SK-N-SH treated with all-trans-retinoic acid at 6 μM for 48 hours (cell line): ENCODE data around the gene DNASE2B.
"Not testable (repeated sequence)": the region's sequence is repeated elsewhere in the genome, so short reads cannot be mapped to it uniquely, and the experiment has no call there.

Experiments used
- BACH2 ChIP-seq: fragments of 250-450 bp; sonication (Bioruptor Pico); IDR thresholded peaks from 2 replicates; pipeline ENCODE4 v1.9.0; 2021; ENCODE audit warnings: mild to moderate bottlenecking, borderline replicate concordance
- CSDC2 ChIP-seq: fragments of 250-450 bp; sonication (Bioruptor Pico); IDR thresholded peaks from 2 replicates; pipeline ENCODE4 v1.5.0; 2020; ENCODE audit warnings: mild to moderate bottlenecking, moderate library complexity
- ESRRG ChIP-seq: fragments of 250-450 bp; sonication (Bioruptor Pico); IDR thresholded peaks from 2 replicates; pipeline ENCODE4 v1.6.1; 2021; ENCODE audit warnings: mild to moderate bottlenecking
- PPARA ChIP-seq: fragments of 250-450 bp; sonication (Bioruptor Pico); IDR thresholded peaks from 2 replicates; pipeline ENCODE4 v1.5.0; 2020; ENCODE audit warnings: mild to moderate bottlenecking, borderline replicate concordance
- RARB ChIP-seq: fragments of 250-450 bp; sonication (Bioruptor Pico); IDR thresholded peaks from 2 replicates; pipeline ENCODE4 v1.8.0; 2021; ENCODE audit warnings: mild to moderate bottlenecking, moderate library complexity
- TOX ChIP-seq: fragments of 250-450 bp; sonication (Bioruptor Pico); IDR thresholded peaks from 2 replicates; pipeline ENCODE4 v1.8.0; 2021; ENCODE audit warnings: mild to moderate bottlenecking, moderate library complexity, borderline replicate concordance
- ZC3H10 ChIP-seq: fragments of 250-450 bp; sonication (Bioruptor Pico); IDR thresholded peaks from 2 replicates; pipeline ENCODE4 v1.5.1; 2021; ENCODE audit warnings: mild to moderate bottlenecking, moderate library complexity
- ZFP3 ChIP-seq: fragments of 250-450 bp; sonication (Bioruptor Pico); IDR thresholded peaks from 2 replicates; pipeline ENCODE4 v1.5.0; 2020; ENCODE audit warnings: mild to moderate bottlenecking, moderate library complexity
- ZFP30 ChIP-seq: fragments of 450-650 bp; formaldehyde crosslinking; IDR thresholded peaks from 2 replicates; pipeline ENCODE4 v1.5.0; 2022; ENCODE audit warnings: mild to moderate bottlenecking, moderate library complexity
- TF ChIP-seq, protein P1 (sequence below): fragments of 250-450 bp; sonication (Bioruptor Pico); IDR thresholded peaks from 2 replicates; pipeline ENCODE4 v1.5.1; 2021; ENCODE audit warnings: mild to moderate bottlenecking, moderate library complexity
- TF ChIP-seq, protein P2 (sequence below): fragments of 250-450 bp; sonication (Bioruptor Pico); IDR thresholded peaks from 2 replicates; pipeline ENCODE4 v1.8.0; 2020; ENCODE audit warnings: mild to moderate bottlenecking, moderate library complexity, borderline replicate concordance
- TF ChIP-seq, protein P3 (sequence below): fragments of 250-450 bp; sonication (Bioruptor Pico); IDR thresholded peaks from 2 replicates; pipeline ENCODE4 v1.5.1; 2020; ENCODE audit warnings: low read depth, mild to moderate bottlenecking, moderate library complexity

DNA sequence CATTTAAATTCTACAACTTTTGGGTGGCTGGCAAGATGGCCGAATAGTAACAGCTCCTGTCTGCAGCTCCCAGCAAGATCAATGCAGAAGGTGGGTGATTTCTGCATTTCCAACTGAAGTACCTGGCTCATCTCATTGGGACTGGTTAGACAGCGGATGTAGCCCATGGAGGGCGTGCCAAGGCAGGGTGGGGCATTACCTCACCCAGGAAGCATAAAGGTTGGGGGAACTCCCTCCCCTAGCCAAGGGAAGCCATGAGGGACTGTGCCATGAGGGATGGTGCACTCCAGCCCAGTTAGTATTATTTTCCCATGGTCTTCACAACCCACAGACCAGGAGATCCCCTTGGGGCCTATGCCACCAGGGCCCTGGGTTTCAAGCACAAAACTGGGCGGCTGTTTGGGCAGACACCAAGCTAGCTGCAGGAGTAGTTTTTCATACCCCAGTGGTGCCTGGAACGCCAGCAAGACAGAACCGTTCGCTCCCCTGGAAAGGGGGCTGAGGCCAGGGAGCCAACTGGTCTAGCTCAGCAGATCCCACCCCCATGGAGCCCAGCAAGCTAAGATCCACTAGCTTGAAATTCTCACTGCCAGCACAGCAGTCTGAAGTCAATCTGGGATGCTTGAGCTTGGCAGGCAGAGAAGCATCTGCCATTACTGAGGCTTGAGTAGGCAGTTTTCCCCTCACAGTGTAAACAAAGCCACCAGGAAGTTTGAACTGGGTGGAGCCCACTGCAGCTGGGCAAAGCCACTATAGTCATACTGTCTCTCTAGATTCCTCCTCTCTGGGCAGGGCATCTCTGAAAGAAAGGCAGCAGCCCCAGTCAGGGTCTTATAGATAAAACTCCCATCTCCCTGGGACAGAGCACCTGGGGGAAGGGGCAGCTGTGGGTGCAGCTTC is 44.7 kb downstream of the DNASE2B start:
- not testable (repeated sequence) for TF ChIP-seq ZC3H10; ZFP3 (CRISPR knock-in tag); RARB (CRISPR knock-in tag); TOX (CRISPR knock-in tag); CSDC2 (CRISPR knock-in tag); PPARA (CRISPR knock-in tag); BACH2 (CRISPR knock-in tag); ESRRG (CRISPR knock-in tag); ZFP30 (CRISPR knock-in tag)
- TF ChIP-seq, protein P1, sequence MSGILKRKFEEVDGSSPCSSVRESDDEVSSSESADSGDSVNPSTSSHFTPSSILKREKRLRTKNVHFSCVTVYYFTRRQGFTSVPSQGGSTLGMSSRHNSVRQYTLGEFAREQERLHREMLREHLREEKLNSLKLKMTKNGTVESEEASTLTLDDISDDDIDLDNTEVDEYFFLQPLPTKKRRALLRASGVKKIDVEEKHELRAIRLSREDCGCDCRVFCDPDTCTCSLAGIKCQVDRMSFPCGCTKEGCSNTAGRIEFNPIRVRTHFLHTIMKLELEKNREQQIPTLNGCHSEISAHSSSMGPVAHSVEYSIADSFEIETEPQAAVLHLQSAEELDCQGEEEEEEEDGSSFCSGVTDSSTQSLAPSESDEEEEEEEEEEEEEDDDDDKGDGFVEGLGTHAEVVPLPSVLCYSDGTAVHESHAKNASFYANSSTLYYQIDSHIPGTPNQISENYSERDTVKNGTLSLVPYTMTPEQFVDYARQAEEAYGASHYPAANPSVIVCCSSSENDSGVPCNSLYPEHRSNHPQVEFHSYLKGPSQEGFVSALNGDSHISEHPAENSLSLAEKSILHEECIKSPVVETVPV (CRISPR knock-in tag), result not testable (repeated sequence)
- TF ChIP-seq, protein P2, sequence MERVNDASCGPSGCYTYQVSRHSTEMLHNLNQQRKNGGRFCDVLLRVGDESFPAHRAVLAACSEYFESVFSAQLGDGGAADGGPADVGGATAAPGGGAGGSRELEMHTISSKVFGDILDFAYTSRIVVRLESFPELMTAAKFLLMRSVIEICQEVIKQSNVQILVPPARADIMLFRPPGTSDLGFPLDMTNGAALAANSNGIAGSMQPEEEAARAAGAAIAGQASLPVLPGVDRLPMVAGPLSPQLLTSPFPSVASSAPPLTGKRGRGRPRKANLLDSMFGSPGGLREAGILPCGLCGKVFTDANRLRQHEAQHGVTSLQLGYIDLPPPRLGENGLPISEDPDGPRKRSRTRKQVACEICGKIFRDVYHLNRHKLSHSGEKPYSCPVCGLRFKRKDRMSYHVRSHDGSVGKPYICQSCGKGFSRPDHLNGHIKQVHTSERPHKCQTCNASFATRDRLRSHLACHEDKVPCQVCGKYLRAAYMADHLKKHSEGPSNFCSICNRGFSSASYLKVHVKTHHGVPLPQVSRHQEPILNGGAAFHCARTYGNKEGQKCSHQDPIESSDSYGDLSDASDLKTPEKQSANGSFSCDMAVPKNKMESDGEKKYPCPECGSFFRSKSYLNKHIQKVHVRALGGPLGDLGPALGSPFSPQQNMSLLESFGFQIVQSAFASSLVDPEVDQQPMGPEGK (CRISPR knock-in tag), result not testable (repeated sequence)
- TF ChIP-seq, protein P3, sequence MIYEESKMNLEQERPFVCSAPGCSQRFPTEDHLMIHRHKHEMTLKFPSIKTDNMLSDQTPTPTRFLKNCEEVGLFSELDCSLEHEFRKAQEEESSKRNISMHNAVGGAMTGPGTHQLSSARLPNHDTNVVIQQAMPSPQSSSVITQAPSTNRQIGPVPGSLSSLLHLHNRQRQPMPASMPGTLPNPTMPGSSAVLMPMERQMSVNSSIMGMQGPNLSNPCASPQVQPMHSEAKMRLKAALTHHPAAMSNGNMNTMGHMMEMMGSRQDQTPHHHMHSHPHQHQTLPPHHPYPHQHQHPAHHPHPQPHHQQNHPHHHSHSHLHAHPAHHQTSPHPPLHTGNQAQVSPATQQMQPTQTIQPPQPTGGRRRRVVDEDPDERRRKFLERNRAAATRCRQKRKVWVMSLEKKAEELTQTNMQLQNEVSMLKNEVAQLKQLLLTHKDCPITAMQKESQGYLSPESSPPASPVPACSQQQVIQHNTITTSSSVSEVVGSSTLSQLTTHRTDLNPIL (CRISPR knock-in tag), result not testable (repeated sequence)
